Measurements from ENCODE around the gene CARMIL1. TPM values are rescaled to one million over a fixed set of nuclear protein-coding genes. Genes with fewer than 3 reads are reported as not detected.
A peak's percentile ranks its signal among the peaks of the same experiment; 100 is the strongest.

The CARMIL1 gene
- total and polyA plus RNA-seq, 10 of the 15 experiments (the other 5 are each of a cell fraction or from before 2014, with no cell fraction given): 6.4 to 18.1 (median 10.3) TPM

GRCh38 chr6:25448965-25449538 lies 169.9 kb downstream of the CARMIL1 start:
- Histone ChIP-seq H3K9ac (ENCODE audit: control insufficient read depth, insufficient read depth, low read length) (no peak overlapping the region), H3K4me3 (no peak overlapping the region), H4K20me1 (ENCODE audit: control insufficient read depth, insufficient read depth) (no peaks in the 10 kb centered on the region), H3K27me3 (replicated peaks in 1 of 2; ENCODE audit: control insufficient read depth in 2 of 2, insufficient read depth in 2 of 2, low read length in 1 of 2) (no peaks in the 10 kb centered on the region), H3K79me2 (ENCODE audit: control insufficient read depth, insufficient read depth, low read length) (no peaks in the 10 kb centered on the region), H3K27ac (ENCODE audit: control insufficient read depth, insufficient read depth) (no peak overlapping the region), H3K4me2 (ENCODE audit: control insufficient read depth, insufficient read depth) (no peak overlapping the region), H3K36me3 (ENCODE audit: control insufficient read depth in 2 of 2, insufficient read depth in 2 of 2, low read length in 1 of 2) (no peaks in the 10 kb centered on the region; a peak in 1 of 4 replicates), H2AFZ (ENCODE audit: control insufficient read depth, low read depth, low read length) (no peak overlapping the region), H3K9me3 (replicated peaks; ENCODE audit: control insufficient read depth, insufficient read depth, low read length) (peaks cover 2% of the 10 kb centered on the region; the same call in 2 of the 3 replicates), H3K4me1 (ENCODE audit: control insufficient read depth, insufficient read depth, low read length) (no peaks in the 10 kb centered on the region; the same call in 1 of the 2 replicates)
- ChIA-PET CTCF (interaction anchor here (0.9 to 1.7 kb wide), 6 partner anchors 13 to 431 kb away, joined by 3 read pairs; no protein-coding TSS in a partner anchor), RAD21 (ENCODE audit: unreplicated experiment) (no interaction called here), SMC1A (ENCODE audit: uncharacterized antibody, unreplicated experiment) (interaction anchor here (0.6 to 1.5 kb wide), 6 partner anchors 12 to 117 kb away, joined by 3 read pairs; no protein-coding TSS in a partner anchor), POLR2A (interaction anchor here (1.1 kb wide), 1 partner anchor 13 kb away, joined by 3 read pairs; no protein-coding TSS in a partner anchor)
- FAIRE-seq: no peak
- intact Hi-C loops (cut with micrococcal nuclease; ENCODE audit: unreplicated experiment) (no loop called here), in situ Hi-C loops (cut with MboI) (no loop called here)
- TF ChIP-seq PML (IDR thresholded peaks at IDR 0.05; ENCODE audit: low read length) (no peak), IKZF1 (conservative IDR thresholded peaks at IDR 0.05) (0 out of 2 replicates have a peak, but pooled peaks have one; percentile 21), IKZF2 (IDR thresholded peaks at IDR 0.05) (0 out of 4 replicates have a peak, but pooled peaks of 1 of the 2 experiments have one; percentile 21), CBX5 (IDR thresholded peaks at IDR 0.05; ENCODE audit: low read depth) (no peak), SMARCA5 (IDR thresholded peaks at IDR 0.05) (no peak), BHLHE40 (IDR thresholded peaks at IDR 0.05; ENCODE audit: borderline replicate concordance in 1 of 2, low read depth in 2 of 2, low read length in 1 of 2) (no peak), NR2F1 (conservative IDR thresholded peaks at IDR 0.05) (no peak)
- no peak for DNase-seq (ENCODE audit: low read depth, low spot score)
- BruUV-seq (replicated peaks): no TSS peak
- 20% methylated on average over 2 of the region's 2 CpGs for WGBS (ENCODE audit: insufficient coverage, insufficient replicate concordance, low lambda C conversion rate, missing lambda C conversion rate)
- no peak for ATAC-seq
